Activated B cell treated with CpG ODN at 0.5 μM for 24 hours (primary cell): ENCODE data around the gene WNT1. TPM values are rescaled to one million over a fixed set of nuclear protein-coding genes. Genes with fewer than 3 reads are reported as not detected.

ENCODE experiments used
- ATAC-seq: fragments of 200-7000 bp; cut with Tn5 transposase; one replicate; pipeline ENCODE4 v1.10.0; 2021; ENCODE audit warnings: low read depth, mild to moderate bottlenecking, moderate library complexity
- CTCF ChIA-PET: fragments of 350-600 bp; sonication (Branson Sonifier 250); formaldehyde crosslinking; loops from one replicate; lab custom pipeline; 2021; ENCODE audit warnings: antibody characterized with exemption; lab: Charles Lee
- POLR2A ChIA-PET: fragments of 350-600 bp; sonication (Branson Sonifier 250); formaldehyde crosslinking; loops from one replicate; lab custom pipeline; 2021; ENCODE audit warnings: antibody characterized with exemption; lab: Charles Lee
- DNase-seq: peaks from one replicate; pipeline ENCODE4 v3.0.0; 2022
- H3K27ac Mint-ChIP-seq: one replicate; pipeline ENCODE4 v1.8.0; 2020; ENCODE audit warnings: mixed read lengths
- H3K27me3 Mint-ChIP-seq: one replicate; pipeline ENCODE4 v1.8.0; 2021; ENCODE audit warnings: mixed read lengths
- H3K36me3 Mint-ChIP-seq: one replicate; pipeline ENCODE4 v1.8.0; 2021; ENCODE audit warnings: low read depth, mixed read lengths
- H3K4me1 Mint-ChIP-seq: one replicate; pipeline ENCODE4 v1.8.0; 2021; ENCODE audit warnings: mixed read lengths
- H3K4me3 Mint-ChIP-seq: one replicate; pipeline ENCODE4 v1.8.0; 2020; ENCODE audit warnings: mild to moderate bottlenecking, mixed read lengths
- H3K9me3 Mint-ChIP-seq: one replicate; pipeline ENCODE4 v1.8.0; 2020; ENCODE audit warnings: mixed read lengths
- intact Hi-C: fragments of 100-400 bp; cut with micrococcal nuclease; formaldehyde crosslinking; loops from one replicate; pipeline ENCODE4 v1.15.1; 2024
- total RNA-seq: library from RNA; stranded (reverse); gene quantifications from 2 replicates; pipeline ENCODE4 v1.2.3, GENCODE V29; 2022
- TF ChIP-seq, protein P1 (sequence below): fragments of 200-600 bp; IDR thresholded peaks from one replicate; pipeline ENCODE4 v1.8.0; 2022; ENCODE audit warnings: antibody characterized with exemption, mild to moderate bottlenecking

WNT1 gene
- total RNA-seq, 1 donor from 2014 or later, result not detected

DNA sequence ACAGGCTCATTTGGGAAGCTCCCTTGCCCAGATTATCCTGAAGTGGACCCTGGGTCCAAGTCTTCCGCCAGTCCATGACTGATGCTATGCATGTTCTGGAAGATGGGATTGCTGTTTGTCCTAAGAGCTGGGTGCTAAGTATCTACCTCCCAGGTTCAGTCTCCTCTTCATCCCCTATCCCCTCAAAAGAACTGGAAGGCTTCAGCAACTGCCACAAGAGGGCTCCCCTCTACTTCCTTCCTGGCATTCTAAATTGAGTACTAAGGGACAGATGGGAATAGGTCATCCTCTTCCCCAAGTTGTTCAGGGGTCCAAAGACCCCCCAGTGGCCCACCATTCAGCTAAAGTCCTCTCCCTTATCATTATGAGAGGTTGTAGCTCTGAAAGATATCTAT, 43.8 kb upstream of the WNT1 start:
- no peak for DNase-seq
- intact Hi-C loops, result no loop called here
- Mint-ChIP-seq H3K4me3 (no peak overlapping the region), H3K4me1 (peaks cover 25% of the 10 kb centered on the region), H3K27ac (no peak overlapping the region), H3K36me3 (peaks cover 70% of the 10 kb centered on the region), H3K9me3 (no peaks in the 10 kb centered on the region), H3K27me3 (no peaks in the 10 kb centered on the region)
- ChIA-PET CTCF (interaction anchor here (0.6 to 2.3 kb wide), 8 partner anchors 10 to 81 kb away, joined by 3 to 11 read pairs (median 4); partner anchors contain the start of genes ARF3 and FKBP11), POLR2A (interaction anchor here (0.6 kb wide), 1 partner anchor 10 kb away, joined by 3 read pairs; no protein-coding TSS in a partner anchor)
- TF ChIP-seq, protein P1, sequence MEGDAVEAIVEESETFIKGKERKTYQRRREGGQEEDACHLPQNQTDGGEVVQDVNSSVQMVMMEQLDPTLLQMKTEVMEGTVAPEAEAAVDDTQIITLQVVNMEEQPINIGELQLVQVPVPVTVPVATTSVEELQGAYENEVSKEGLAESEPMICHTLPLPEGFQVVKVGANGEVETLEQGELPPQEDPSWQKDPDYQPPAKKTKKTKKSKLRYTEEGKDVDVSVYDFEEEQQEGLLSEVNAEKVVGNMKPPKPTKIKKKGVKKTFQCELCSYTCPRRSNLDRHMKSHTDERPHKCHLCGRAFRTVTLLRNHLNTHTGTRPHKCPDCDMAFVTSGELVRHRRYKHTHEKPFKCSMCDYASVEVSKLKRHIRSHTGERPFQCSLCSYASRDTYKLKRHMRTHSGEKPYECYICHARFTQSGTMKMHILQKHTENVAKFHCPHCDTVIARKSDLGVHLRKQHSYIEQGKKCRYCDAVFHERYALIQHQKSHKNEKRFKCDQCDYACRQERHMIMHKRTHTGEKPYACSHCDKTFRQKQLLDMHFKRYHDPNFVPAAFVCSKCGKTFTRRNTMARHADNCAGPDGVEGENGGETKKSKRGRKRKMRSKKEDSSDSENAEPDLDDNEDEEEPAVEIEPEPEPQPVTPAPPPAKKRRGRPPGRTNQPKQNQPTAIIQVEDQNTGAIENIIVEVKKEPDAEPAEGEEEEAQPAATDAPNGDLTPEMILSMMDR, result no peak
- ATAC-seq, result no peak

DNA sequence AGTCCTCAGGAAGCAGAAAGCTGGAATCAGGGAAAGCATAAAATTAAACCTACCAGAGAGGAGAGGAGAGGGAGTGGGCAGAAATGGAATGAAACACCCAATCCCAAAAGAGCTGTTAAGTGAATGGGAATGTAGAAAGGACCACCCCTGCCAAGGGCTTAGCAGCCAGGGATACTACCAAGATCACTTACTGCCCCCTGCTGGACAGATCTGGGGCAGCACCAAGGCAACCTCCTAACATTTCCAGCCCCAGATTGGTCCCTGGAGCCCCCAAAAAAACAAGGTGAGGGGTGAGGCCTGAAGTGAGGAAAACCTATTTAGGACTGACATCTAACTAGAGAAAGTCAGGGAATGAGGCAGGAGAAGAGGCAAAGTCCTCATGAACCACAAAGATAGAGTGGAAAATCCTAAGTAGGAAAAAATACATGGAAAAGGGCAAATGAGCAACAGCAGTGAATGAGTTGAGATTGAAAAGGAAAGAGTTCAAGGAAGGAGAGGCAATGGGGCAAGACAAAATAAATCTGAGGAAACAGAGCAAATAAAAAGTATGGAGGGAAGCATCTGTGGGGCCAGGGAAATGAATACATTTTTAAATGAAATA, 41.6 kb upstream of the WNT1 start:
- H3K36me3 Mint-ChIP-seq, result peaks cover 71% of the 10 kb centered on the region
- intact Hi-C loops, result loop anchor here (1.0 kb wide), 3 partner anchors 12 to 83 kb away; a partner anchor contains a TSS

DNA sequence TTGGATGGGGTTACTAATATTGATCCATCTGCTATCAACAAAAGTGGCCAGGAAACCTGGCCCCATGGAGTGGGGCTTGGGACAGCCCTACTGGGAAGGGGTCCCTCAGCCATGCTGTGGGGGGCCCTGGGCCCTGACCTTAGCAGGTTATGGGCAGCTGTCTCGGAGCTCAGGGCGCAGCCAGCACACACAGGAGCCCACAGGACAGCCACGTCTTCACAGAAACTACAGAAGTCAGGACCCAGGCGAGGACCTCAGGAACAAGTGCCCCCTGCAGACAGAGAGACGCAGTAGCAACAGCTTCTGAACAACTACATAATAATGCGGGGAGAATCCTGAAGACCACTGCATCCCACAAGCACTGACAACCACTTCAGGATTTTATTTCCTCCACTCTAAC, 41.0 kb upstream of the WNT1 start:
- no peak overlapping the region for H3K4me3 Mint-ChIP-seq
- H3K9me3 Mint-ChIP-seq, result no peaks in the 10 kb centered on the region
- TF ChIP-seq, protein P1, result no peak
- DNase-seq (no peak), ATAC-seq (no peak)
- H3K27ac Mint-ChIP-seq, result no peak overlapping the region
- no peaks in the 10 kb centered on the region for H3K27me3 Mint-ChIP-seq
- ChIA-PET CTCF (interaction anchor here (0.6 to 4.6 kb wide), 4 partner anchors 10 to 85 kb away, joined by 3 to 34 read pairs (median 7); partner anchors contain the start of genes DDX23 and FKBP11), POLR2A (no interaction called here)
- intact Hi-C loops, result no loop called here
- H3K4me1 Mint-ChIP-seq, result peaks cover 36% of the 10 kb centered on the region
- H3K36me3 Mint-ChIP-seq, result peaks cover 71% of the 10 kb centered on the region

More for the DNA sequence above, 41.6 kb upstream of the WNT1 start:
- H3K4me3 Mint-ChIP-seq, result no peak overlapping the region
- POLR2A ChIA-PET, result interaction anchor here (0.6 to 1.3 kb wide), 3 partner anchors 11 to 1825 kb away, joined by 3 to 6 read pairs (median 5); partner anchors contain the start of gene FKBP11
- CTCF ChIA-PET, result interaction anchor here (0.8 to 4.6 kb wide), 7 partner anchors 9 to 84 kb away, joined by 3 to 34 read pairs (median 4); partner anchors contain the start of genes ARF3, DDX23 and FKBP11
- peaks cover 36% of the 10 kb centered on the region for H3K4me1 Mint-ChIP-seq
- TF ChIP-seq, protein P1, result peak; percentile 26
- H3K27me3 Mint-ChIP-seq, result no peaks in the 10 kb centered on the region
- ATAC-seq (peak; percentile 74), DNase-seq (peak; percentile 68)
- H3K27ac Mint-ChIP-seq, result no peak overlapping the region
- no peaks in the 10 kb centered on the region for H3K9me3 Mint-ChIP-seq

DNA sequence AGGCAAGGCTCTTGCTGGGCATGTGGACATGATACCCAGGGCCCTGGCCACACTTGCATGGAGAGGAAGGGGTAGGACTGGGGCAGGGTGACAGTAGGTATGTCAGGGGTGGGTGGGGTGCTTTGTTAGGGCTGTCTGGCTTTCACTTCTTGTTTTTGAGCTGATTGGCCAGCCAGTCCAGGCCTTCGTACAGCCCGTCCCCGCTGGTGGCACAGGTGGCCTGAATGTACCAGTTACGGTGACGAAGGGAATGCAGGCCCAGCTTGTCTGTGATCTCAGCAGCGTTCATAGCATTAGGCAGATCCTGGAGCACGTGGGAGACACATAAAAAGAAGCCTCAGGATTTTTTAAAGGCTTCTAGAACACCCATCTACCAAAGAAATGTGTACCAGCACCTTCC, 39.3 kb upstream of the WNT1 start:
- intact Hi-C loops, result loop anchor here (2.0 kb wide), 1 partner anchor 18 kb away; the partner anchor contains the start of gene ARF3
- ChIA-PET POLR2A (interaction anchor here (0.6 to 1.8 kb wide), 4 partner anchors 9 to 87 kb away, joined by 3 to 7 read pairs (median 4); partner anchors contain the start of genes ARF3 and DDX23), CTCF (interaction anchor here (0.9 to 4.6 kb wide), 5 partner anchors 9 to 86 kb away, joined by 3 to 34 read pairs (median 6); partner anchors contain the start of genes DDX23, FKBP11 and WNT1)
- TF ChIP-seq, protein P1, result no peak
- Mint-ChIP-seq H3K9me3 (no peaks in the 10 kb centered on the region), H3K4me1 (peaks cover 36% of the 10 kb centered on the region), H3K27ac (peak overlapping the region; percentile 77), H3K36me3 (peaks cover 64% of the 10 kb centered on the region), H3K4me3 (no peak overlapping the region), H3K27me3 (no peaks in the 10 kb centered on the region)
- DNase-seq (peak; percentile 20), ATAC-seq (peak; percentile 90)

DNA sequence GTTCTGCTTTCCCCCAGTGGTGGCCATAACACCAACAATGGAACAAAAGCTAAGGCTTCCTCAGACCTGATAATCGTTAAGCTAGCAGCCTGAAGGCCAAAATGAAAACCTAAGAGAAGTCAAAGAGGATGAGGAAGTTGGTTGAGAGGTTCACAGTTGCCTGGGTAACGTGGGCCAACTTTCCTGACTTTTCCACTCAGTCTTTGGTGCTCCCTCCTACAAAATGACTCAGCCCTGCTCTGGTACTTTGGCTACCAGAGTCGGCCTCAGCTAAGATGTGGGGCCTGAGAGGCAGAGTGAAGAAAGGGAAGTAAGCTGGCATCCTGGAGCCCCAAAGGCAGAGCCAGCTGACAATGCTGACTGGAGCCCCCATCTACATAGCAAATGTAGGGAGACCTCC, 37.9 kb upstream of the WNT1 start:
- no peak for ATAC-seq
- H3K27me3 Mint-ChIP-seq, result no peaks in the 10 kb centered on the region
- POLR2A ChIA-PET, result interaction anchor here (0.6 to 1.8 kb wide), 4 partner anchors 17 to 44 kb away, joined by 3 to 7 read pairs (median 5); partner anchors contain the start of gene ARF3
- intact Hi-C loops, result no loop called here
- TF ChIP-seq, protein P1, result no peak
- no peaks in the 10 kb centered on the region for H3K9me3 Mint-ChIP-seq
- no peak overlapping the region for H3K4me3 Mint-ChIP-seq
- CTCF ChIA-PET, result interaction anchor here (0.7 to 1.4 kb wide), 4 partner anchors 9 to 48 kb away, joined by 3 to 6 read pairs (median 3); partner anchors contain the start of gene FKBP11
- peak overlapping the region; percentile 46 for H3K27ac Mint-ChIP-seq
- peaks cover 59% of the 10 kb centered on the region for H3K36me3 Mint-ChIP-seq
- no peak for DNase-seq
- peaks cover 36% of the 10 kb centered on the region for H3K4me1 Mint-ChIP-seq
